Activated naive CD8-positive, alpha-beta T cell treated with anti-CD3 and anti-CD28 coated beads, Interleukin-2, amount 10 ng/mL, durations not matched to agents 7 days and 5 days (primary cell): ENCODE data around the gene ITGA7. TPM values are rescaled to one million over a fixed set of nuclear protein-coding genes. Genes with fewer than 3 reads are reported as not detected.

Experiments
- ATAC-seq: fragments of 150-1000 bp; cut with Tn5 transposase; one replicate; pipeline ENCODE4 v1.10.0; 2021; ENCODE audit warnings: low read depth, moderate library complexity
- POLR2A ChIA-PET: fragments of 350-600 bp; sonication (Branson Sonifier 250); formaldehyde crosslinking; loops from one replicate; lab custom pipeline; 2021; ENCODE audit warnings: antibody characterized with exemption; lab: Charles Lee
- DNase-seq: peaks from one replicate; pipeline ENCODE4 v3.0.0; 2021
- H3K27ac Mint-ChIP-seq: one replicate; pipeline ENCODE4 v1.8.0; 2022; ENCODE audit warnings: mild to moderate bottlenecking, mixed read lengths
- H3K27me3 Mint-ChIP-seq: one replicate; pipeline ENCODE4 v1.8.0; 2022; ENCODE audit warnings: mild to moderate bottlenecking, moderate library complexity, mixed read lengths
- H3K36me3 Mint-ChIP-seq: one replicate; pipeline ENCODE4 v1.8.0; 2021; ENCODE audit warnings: mild to moderate bottlenecking, mixed read lengths
- H3K4me1 Mint-ChIP-seq: one replicate; pipeline ENCODE4 v1.8.0; 2021; ENCODE audit warnings: mixed read lengths
- H3K4me3 Mint-ChIP-seq: one replicate; pipeline ENCODE4 v1.8.0; 2022; ENCODE audit warnings: mild to moderate bottlenecking, moderate library complexity, mixed read lengths
- H3K9me3 Mint-ChIP-seq: one replicate; pipeline ENCODE4 v1.8.0; 2021; ENCODE audit warnings: mixed read lengths
- total RNA-seq, 2 experiments: library from RNA; stranded (reverse); gene quantifications; one replicate each; pipeline ENCODE4 v1.2.3, GENCODE V29; 2021

Gene ITGA7
- total RNA-seq, 2 experiments from 2014 or later, result 4.1 to 4.2 TPM

- ATAC-seq, result no peak
- H3K36me3 Mint-ChIP-seq, result no peaks in the 10 kb centered on the region
- no peak for DNase-seq
- H3K4me3 Mint-ChIP-seq, result peak overlapping the region; percentile 83
- POLR2A ChIA-PET, result no interaction called here
- H3K9me3 Mint-ChIP-seq, result no peaks in the 10 kb centered on the region
- H3K27me3 Mint-ChIP-seq, result peaks cover 41% of the 10 kb centered on the region
- H3K4me1 Mint-ChIP-seq, result peaks cover 14% of the 10 kb centered on the region
- H3K27ac Mint-ChIP-seq, result no peak overlapping the region
Measured at GRCh38 chr12:55708695-55709233, 1.1 kb upstream of the ITGA7 start.

GRCh38 chr12:55707219-55707671 is 459 bp downstream of the ITGA7 start:
- POLR2A ChIA-PET, result interaction anchor here (0.9 kb wide), 1 partner anchor 9 kb away, joined by 4 read pairs; no protein-coding TSS in a partner anchor
- peak overlapping the region; percentile 83 for H3K4me3 Mint-ChIP-seq
- DNase-seq (no peak), ATAC-seq (peak; percentile 11)
- H3K36me3 Mint-ChIP-seq, result no peaks in the 10 kb centered on the region
- H3K4me1 Mint-ChIP-seq, result peaks cover 14% of the 10 kb centered on the region
- no peaks in the 10 kb centered on the region for H3K9me3 Mint-ChIP-seq
- H3K27me3 Mint-ChIP-seq, result peaks cover 41% of the 10 kb centered on the region
- no peak overlapping the region for H3K27ac Mint-ChIP-seq

GRCh38 chr12:55706568-55707218 is 1.0 kb downstream of the ITGA7 start:
- peaks cover 41% of the 10 kb centered on the region for H3K27me3 Mint-ChIP-seq
- H3K4me1 Mint-ChIP-seq, result peaks cover 14% of the 10 kb centered on the region
- H3K9me3 Mint-ChIP-seq, result no peaks in the 10 kb centered on the region
- POLR2A ChIA-PET, result interaction anchor here (0.9 kb wide), 1 partner anchor 10 kb away, joined by 4 read pairs; no protein-coding TSS in a partner anchor
- H3K27ac Mint-ChIP-seq, result no peak overlapping the region
- DNase-seq (no peak), ATAC-seq (no peak)
- no peaks in the 10 kb centered on the region for H3K36me3 Mint-ChIP-seq
- H3K4me3 Mint-ChIP-seq, result peak overlapping the region; percentile 83

GRCh38 chr12:55705782-55706402 is 1.8 kb downstream of the ITGA7 start:
- no peak for ATAC-seq
- Mint-ChIP-seq H3K4me3 (no peak overlapping the region), H3K27ac (no peak overlapping the region), H3K4me1 (peaks cover 14% of the 10 kb centered on the region), H3K9me3 (no peaks in the 10 kb centered on the region), H3K27me3 (peaks cover 41% of the 10 kb centered on the region), H3K36me3 (no peaks in the 10 kb centered on the region)
- POLR2A ChIA-PET, result interaction anchor here (0.5 to 0.7 kb wide), 2 partner anchors 10 to 39 kb away, joined by 4 read pairs; partner anchors contain the start of gene BLOC1S1
- DNase-seq, result no peak

- Mint-ChIP-seq H3K9me3 (no peaks in the 10 kb centered on the region), H3K27me3 (peaks cover 40% of the 10 kb centered on the region), H3K36me3 (no peaks in the 10 kb centered on the region), H3K4me1 (peaks cover 14% of the 10 kb centered on the region), H3K27ac (no peak overlapping the region), H3K4me3 (no peak overlapping the region)
- POLR2A ChIA-PET, result interaction anchor here (0.7 kb wide), 1 partner anchor 11 kb away, joined by 4 read pairs; the partner anchor contains the start of gene BLOC1S1
- no peak for DNase-seq
- ATAC-seq, result no peak
Measured at GRCh38 chr12:55704824-55705718, 2.6 kb downstream of the ITGA7 start.

- DNase-seq (no peak), ATAC-seq (no peak)
- peaks cover 13% of the 10 kb centered on the region for H3K4me1 Mint-ChIP-seq
- H3K9me3 Mint-ChIP-seq, result no peaks in the 10 kb centered on the region
- H3K4me3 Mint-ChIP-seq, result no peak overlapping the region
- H3K27me3 Mint-ChIP-seq, result peaks cover 31% of the 10 kb centered on the region
- POLR2A ChIA-PET, result interaction anchor here (0.6 to 0.9 kb wide), 2 partner anchors 27 to 104 kb away, joined by 3 to 4 read pairs; no protein-coding TSS in a partner anchor
- H3K27ac Mint-ChIP-seq, result no peak overlapping the region
- no peaks in the 10 kb centered on the region for H3K36me3 Mint-ChIP-seq
Measured at GRCh38 chr12:55703901-55704761, 3.6 kb downstream of the ITGA7 start.

GRCh38 chr12:55703288-55703687 is 4.4 kb downstream of the ITGA7 start:
- no peaks in the 10 kb centered on the region for H3K9me3 Mint-ChIP-seq
- DNase-seq (no peak), ATAC-seq (no peak)
- peaks cover 6% of the 10 kb centered on the region for H3K4me1 Mint-ChIP-seq
- no peak overlapping the region for H3K4me3 Mint-ChIP-seq
- H3K27me3 Mint-ChIP-seq, result peaks cover 25% of the 10 kb centered on the region
- POLR2A ChIA-PET, result interaction anchor here (0.9 kb wide), 1 partner anchor 28 kb away, joined by 4 read pairs; no protein-coding TSS in a partner anchor
- H3K36me3 Mint-ChIP-seq, result no peaks in the 10 kb centered on the region
- no peak overlapping the region for H3K27ac Mint-ChIP-seq

GRCh38 chr12:55702861-55703260 is 4.8 kb downstream of the ITGA7 start:
- no peak for DNase-seq
- POLR2A ChIA-PET, result no interaction called here
- Mint-ChIP-seq H3K36me3 (no peaks in the 10 kb centered on the region), H3K27me3 (peaks cover 22% of the 10 kb centered on the region), H3K4me1 (peaks cover 3% of the 10 kb centered on the region), H3K9me3 (no peaks in the 10 kb centered on the region), H3K4me3 (no peak overlapping the region), H3K27ac (no peak overlapping the region)
- no peak for ATAC-seq

GRCh38 chr12:55700255-55701018 is 7.3 kb downstream of the ITGA7 start:
- no peak overlapping the region for H3K4me3 Mint-ChIP-seq
- no peaks in the 10 kb centered on the region for H3K4me1 Mint-ChIP-seq
- ATAC-seq, result no peak
- POLR2A ChIA-PET, result no interaction called here
- no peaks in the 10 kb centered on the region for H3K9me3 Mint-ChIP-seq
- no peak for DNase-seq
- H3K27me3 Mint-ChIP-seq, result peaks cover 2% of the 10 kb centered on the region
- H3K36me3 Mint-ChIP-seq, result no peaks in the 10 kb centered on the region
- no peak overlapping the region for H3K27ac Mint-ChIP-seq

- no peak for ATAC-seq
- POLR2A ChIA-PET, result no interaction called here
- H3K36me3 Mint-ChIP-seq, result no peaks in the 10 kb centered on the region
- no peak overlapping the region for H3K4me3 Mint-ChIP-seq
- H3K4me1 Mint-ChIP-seq, result no peaks in the 10 kb centered on the region
- no peak overlapping the region for H3K27ac Mint-ChIP-seq
- no peaks in the 10 kb centered on the region for H3K9me3 Mint-ChIP-seq
- H3K27me3 Mint-ChIP-seq, result peaks cover 2% of the 10 kb centered on the region
- peak; percentile 6 for DNase-seq
Measured at GRCh38 chr12:55699471-55700055, 8.1 kb downstream of the ITGA7 start.

- Mint-ChIP-seq H3K9me3 (no peaks in the 10 kb centered on the region), H3K4me1 (no peaks in the 10 kb centered on the region)
- POLR2A ChIA-PET, result no interaction called here
Measured at GRCh38 chr12:55698965-55699364, 8.7 kb downstream of the ITGA7 start.

More at GRCh38 chr12:55698965-55699364, 8.7 kb downstream of the ITGA7 start:
- no peak for ATAC-seq
- H3K4me3 Mint-ChIP-seq, result no peak overlapping the region
- H3K36me3 Mint-ChIP-seq, result no peaks in the 10 kb centered on the region
- peak; percentile 10 for DNase-seq
- no peak overlapping the region for H3K27ac Mint-ChIP-seq
- H3K27me3 Mint-ChIP-seq, result peaks cover 2% of the 10 kb centered on the region
